DOHH2 (cell line): ENCODE measurements around the gene CKMT2.

ENCODE experiments used
- H3F3A ChIP-seq: fragments of 200-600 bp; sonication (generic), shearing (Covaris generic); 2 replicates; pipeline ENCODE4 v1.6.0; 2016; ENCODE audit warnings: antibody characterized with exemption, mild to moderate bottlenecking; ENCODE audit not compliant: control insufficient read depth, insufficient read depth
- H3K27ac ChIP-seq: fragments of 200-600 bp; sonication (generic); 2 replicates; pipeline ENCODE4 v1.5.1; 2014; ENCODE audit warnings: low read depth, mild to moderate bottlenecking, low read length, moderate library complexity
- H3K27me3 ChIP-seq: fragments of 200-600 bp; sonication (generic); 2 replicates; pipeline ENCODE4 v1.6.1; 2014; ENCODE audit warnings: mild to moderate bottlenecking, low read length, mixed read lengths; ENCODE audit not compliant: control insufficient read depth
- H3K36me3 ChIP-seq: fragments of 200-600 bp; sonication (generic); 2 replicates; pipeline ENCODE4 v1.6.1; 2014; ENCODE audit warnings: mild to moderate bottlenecking, low read length, moderate library complexity, mixed read lengths; ENCODE audit not compliant: control insufficient read depth
- H3K4me1 ChIP-seq: fragments of 200-600 bp; sonication (generic); 2 replicates; pipeline ENCODE4 v1.6.1; 2014; ENCODE audit warnings: mild to moderate bottlenecking, low read length, mixed read lengths; ENCODE audit not compliant: control insufficient read depth
- H3K4me2 ChIP-seq: fragments of 200-600 bp; sonication (generic); 2 replicates; pipeline ENCODE4 v1.6.0; 2014; ENCODE audit warnings: mild to moderate bottlenecking, low read length, moderate library complexity
- H3K4me3 ChIP-seq: fragments of 200-600 bp; sonication (generic); 2 replicates; pipeline ENCODE4 v1.5.1; 2014; ENCODE audit warnings: mild to moderate bottlenecking, low read length, mixed read lengths
- H3K79me2 ChIP-seq: fragments of 200-600 bp; sonication (generic); 2 replicates; pipeline ENCODE4 v1.6.1; 2014; ENCODE audit warnings: mild to moderate bottlenecking, low read length, mixed read lengths; ENCODE audit not compliant: control insufficient read depth
- H3K9me2 ChIP-seq: fragments of 200-600 bp; sonication (generic); replicated peaks from 2 replicates; pipeline ENCODE4 v1.6.1; 2014; ENCODE audit warnings: mild to moderate bottlenecking, low read length, mixed read lengths; ENCODE audit not compliant: control insufficient read depth
- H3K9me3 ChIP-seq: fragments of 200-600 bp; sonication (generic); 2 replicates; pipeline ENCODE4 v1.6.1; 2014; ENCODE audit warnings: antibody characterized with exemption, low read length, mixed read lengths; ENCODE audit not compliant: control insufficient read depth, insufficient read depth
- H4K20me1 ChIP-seq: fragments of 200-600 bp; sonication (generic); 2 replicates; pipeline ENCODE4 v1.6.0; 2014; ENCODE audit warnings: low read depth, mild to moderate bottlenecking, antibody characterized with exemption, low read length, moderate library complexity; ENCODE audit not compliant: control insufficient read depth, insufficient read depth
- EZH2phosphoT487 ChIP-seq: fragments of 200-600 bp; sonication (generic); IDR thresholded peaks from 2 replicates; pipeline ENCODE4 v1.6.1; 2017; ENCODE audit warnings: borderline replicate concordance, mild to moderate bottlenecking, antibody characterized with exemption, low read length, moderate library complexity, mixed read lengths
- TF ChIP-seq, protein P1 (sequence below): fragments of 200-600 bp; sonication (generic); IDR thresholded peaks from one replicate; pipeline ENCODE4 v1.5.1; 2014; ENCODE audit warnings: antibody characterized with exemption, mild to moderate bottlenecking, low read depth, low read length; ENCODE audit not compliant: poor library complexity, severe bottlenecking

CKMT2 gene

DNA sequence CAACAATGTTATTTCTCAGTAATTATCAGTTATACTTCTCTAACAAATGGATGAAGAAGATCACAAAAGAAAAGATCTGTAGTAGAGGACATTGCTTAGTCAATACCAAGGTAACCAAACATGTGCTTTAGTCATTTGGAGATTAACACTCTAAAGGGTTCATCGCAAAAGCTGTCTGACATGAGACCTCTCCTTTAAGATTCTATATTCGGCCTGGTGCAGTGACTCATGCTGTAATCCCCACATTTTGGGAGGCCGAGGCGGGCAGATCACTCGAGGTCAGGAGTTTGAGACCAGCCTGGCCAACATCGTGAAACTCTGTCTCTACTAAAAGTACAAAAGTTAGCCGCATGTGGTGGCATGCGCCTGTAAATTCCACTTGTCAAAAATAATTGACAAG lies 18.3 kb upstream of the CKMT2 start:
- Histone ChIP-seq H3K27ac (no peak overlapping the region), H3F3A (no peaks in the 10 kb centered on the region), H4K20me1 (no peaks in the 10 kb centered on the region), H3K36me3 (no peaks in the 10 kb centered on the region), H3K4me1 (peaks cover 19% of the 10 kb centered on the region), H3K4me3 (no peak overlapping the region), H3K27me3 (no peaks in the 10 kb centered on the region), H3K9me3 (no peaks in the 10 kb centered on the region), H3K4me2 (no peak overlapping the region), H3K9me2 (no peaks in the 10 kb centered on the region), H3K79me2 (no peaks in the 10 kb centered on the region)
- TF ChIP-seq EZH2phosphoT487: no peak
- TF ChIP-seq, protein P1, sequence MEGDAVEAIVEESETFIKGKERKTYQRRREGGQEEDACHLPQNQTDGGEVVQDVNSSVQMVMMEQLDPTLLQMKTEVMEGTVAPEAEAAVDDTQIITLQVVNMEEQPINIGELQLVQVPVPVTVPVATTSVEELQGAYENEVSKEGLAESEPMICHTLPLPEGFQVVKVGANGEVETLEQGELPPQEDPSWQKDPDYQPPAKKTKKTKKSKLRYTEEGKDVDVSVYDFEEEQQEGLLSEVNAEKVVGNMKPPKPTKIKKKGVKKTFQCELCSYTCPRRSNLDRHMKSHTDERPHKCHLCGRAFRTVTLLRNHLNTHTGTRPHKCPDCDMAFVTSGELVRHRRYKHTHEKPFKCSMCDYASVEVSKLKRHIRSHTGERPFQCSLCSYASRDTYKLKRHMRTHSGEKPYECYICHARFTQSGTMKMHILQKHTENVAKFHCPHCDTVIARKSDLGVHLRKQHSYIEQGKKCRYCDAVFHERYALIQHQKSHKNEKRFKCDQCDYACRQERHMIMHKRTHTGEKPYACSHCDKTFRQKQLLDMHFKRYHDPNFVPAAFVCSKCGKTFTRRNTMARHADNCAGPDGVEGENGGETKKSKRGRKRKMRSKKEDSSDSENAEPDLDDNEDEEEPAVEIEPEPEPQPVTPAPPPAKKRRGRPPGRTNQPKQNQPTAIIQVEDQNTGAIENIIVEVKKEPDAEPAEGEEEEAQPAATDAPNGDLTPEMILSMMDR: no peak

DNA sequence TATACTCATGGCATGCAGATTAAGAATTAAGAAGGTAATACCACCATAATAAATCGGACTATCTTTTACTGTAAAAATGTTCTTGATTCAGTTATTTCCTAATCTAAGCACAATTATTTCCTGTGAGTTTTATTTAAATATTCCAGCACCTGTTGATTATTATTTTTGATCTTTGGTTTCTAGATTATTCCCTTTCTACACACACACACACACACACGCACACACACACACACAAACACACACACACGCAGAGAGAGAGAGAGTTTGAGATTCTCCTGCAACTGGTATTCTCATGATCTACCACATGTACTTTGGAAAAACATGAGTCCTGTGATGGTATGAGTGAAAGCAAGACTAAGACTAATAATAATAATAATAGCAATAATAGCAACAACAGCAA lies 17.0 kb upstream of the CKMT2 start:
- no peak overlapping the region for H3K4me2 ChIP-seq
- H3F3A ChIP-seq: no peaks in the 10 kb centered on the region
- H3K79me2 ChIP-seq: no peaks in the 10 kb centered on the region
- H3K4me1 ChIP-seq: peaks cover 19% of the 10 kb centered on the region
- H4K20me1 ChIP-seq: no peaks in the 10 kb centered on the region
- H3K9me3 ChIP-seq: no peaks in the 10 kb centered on the region
- H3K4me3 ChIP-seq: no peak overlapping the region
- H3K9me2 ChIP-seq: no peaks in the 10 kb centered on the region
- no peaks in the 10 kb centered on the region for H3K36me3 ChIP-seq
- no peak overlapping the region for H3K27ac ChIP-seq
- TF ChIP-seq, protein P1: no peak
- TF ChIP-seq EZH2phosphoT487: no peak
- no peaks in the 10 kb centered on the region for H3K27me3 ChIP-seq

DNA sequence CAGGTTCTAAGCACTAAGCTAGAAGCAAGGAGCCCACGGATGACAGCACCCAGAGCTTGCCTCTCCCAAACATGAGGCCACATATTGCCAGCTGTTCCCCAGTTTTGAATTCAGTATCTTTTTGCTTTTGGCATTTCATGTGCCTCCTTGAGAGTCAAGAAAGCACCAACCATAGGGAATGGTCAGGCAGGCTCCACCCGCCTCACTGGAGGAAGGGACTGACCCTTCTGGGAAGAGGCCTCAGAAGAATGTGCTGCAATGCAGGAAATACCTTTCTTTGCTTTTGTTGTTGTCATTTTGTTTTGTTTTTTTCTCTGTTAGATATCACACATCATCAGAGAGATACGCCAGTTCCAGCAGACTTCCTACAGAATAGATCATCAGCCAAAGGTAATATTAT lies 13.7 kb upstream of the CKMT2 start:
- Histone ChIP-seq H3K4me3 (no peak overlapping the region), H4K20me1 (no peaks in the 10 kb centered on the region), H3K4me2 (no peak overlapping the region), H3K9me2 (no peaks in the 10 kb centered on the region), H3K79me2 (no peaks in the 10 kb centered on the region), H3K36me3 (no peaks in the 10 kb centered on the region), H3K4me1 (peaks cover 10% of the 10 kb centered on the region), H3F3A (no peaks in the 10 kb centered on the region), H3K27ac (no peak overlapping the region), H3K9me3 (no peaks in the 10 kb centered on the region), H3K27me3 (no peaks in the 10 kb centered on the region)
- TF ChIP-seq, protein P1: no peak
- TF ChIP-seq EZH2phosphoT487: no peak

DNA sequence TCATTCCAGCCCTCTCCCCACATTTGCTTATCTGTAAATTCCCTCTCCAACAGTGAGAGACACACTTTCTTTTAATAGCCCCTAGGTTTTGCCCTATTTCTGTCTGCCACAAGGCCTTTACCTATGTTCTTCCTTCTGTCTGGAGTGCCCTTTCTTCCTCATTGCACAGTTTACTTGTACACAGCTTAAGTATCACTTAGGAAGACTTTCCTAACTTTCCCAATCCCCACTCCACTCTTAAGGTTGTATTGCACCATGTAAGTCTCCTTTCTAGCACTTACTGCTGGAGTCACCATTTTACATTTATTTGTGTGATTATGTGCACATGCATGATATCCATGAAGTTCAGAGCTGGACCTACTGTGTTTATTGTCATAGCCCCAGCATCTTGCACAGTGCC lies 10.8 kb upstream of the CKMT2 start:
- H3K27ac ChIP-seq: no peak overlapping the region

More for the DNA sequence above, 10.8 kb upstream of the CKMT2 start:
- Histone ChIP-seq H3K36me3 (no peaks in the 10 kb centered on the region), H3K27me3 (no peaks in the 10 kb centered on the region), H4K20me1 (no peaks in the 10 kb centered on the region), H3K4me3 (no peak overlapping the region), H3K79me2 (no peaks in the 10 kb centered on the region), H3F3A (no peaks in the 10 kb centered on the region), H3K9me3 (no peaks in the 10 kb centered on the region), H3K4me1 (peaks cover 2% of the 10 kb centered on the region), H3K4me2 (no peak overlapping the region), H3K9me2 (no peaks in the 10 kb centered on the region)
- TF ChIP-seq, protein P1: no peak
- no peak for TF ChIP-seq EZH2phosphoT487
